ENCODE results near the gene ITPR2. TPM values are rescaled to one million over a fixed set of nuclear protein-coding genes. Genes with fewer than 3 reads are reported as not detected.

ITPR2 gene
- total RNA-seq, 2 experiments from 2014 or later: 25.6 to 44.7 TPM

GRCh38 chr12:26546535-26547314, 286.3 kb downstream of the ITPR2 start:
- intact Hi-C loops (cut with micrococcal nuclease; ENCODE audit: unreplicated experiment): no loop called here
- BruUV-seq (replicated peaks): no TSS peak

GRCh38 chr12:26539131-26539530, 293.9 kb downstream of the ITPR2 start:
- Histone ChIP-seq H3K36me3 (ENCODE audit: insufficient read depth, low read length) (no peaks in the 10 kb centered on the region), H3K9me2 (ENCODE audit: insufficient read depth, low read length) (no peaks in the 10 kb centered on the region), H3K79me2 (ENCODE audit: insufficient read depth, low read depth, low read length) (no peaks in the 10 kb centered on the region), H4K20me1 (ENCODE audit: insufficient read depth, low read length) (no peaks in the 10 kb centered on the region), H3K4me2 (ENCODE audit: low read length) (no peak overlapping the region), H3K4me1 (ENCODE audit: insufficient read depth, low read length, poor library complexity, severe bottlenecking) (no peaks in the 10 kb centered on the region), H3K27ac (ENCODE audit: low read depth, low read length, poor library complexity, severe bottlenecking) (no peak overlapping the region), H3K4me3 (ENCODE audit: low read depth, low read length, poor library complexity, severe bottlenecking) (no peak overlapping the region), H3K9me3 (ENCODE audit: low read length) (no peaks in the 10 kb centered on the region), H2AFZ (ENCODE audit: low read length) (no peak overlapping the region)
- intact Hi-C loops (cut with micrococcal nuclease; ENCODE audit: unreplicated experiment): no loop called here
- DNase-seq (ENCODE audit: low spot score): no peak
- CTCF ChIA-PET (ENCODE audit: unreplicated experiment): no interaction called here
- no TSS peak for BruUV-seq (replicated peaks)
- no peak for TF ChIP-seq CTCF (conservative IDR thresholded peaks at IDR 0.05; ENCODE audit: low read length)
- no peak for TF ChIP-seq EZH2phosphoT487 (IDR thresholded peaks at IDR 0.05; ENCODE audit: borderline replicate concordance, low read depth, low read length)
- POLR2A ChIA-PET: no interaction called here

More at GRCh38 chr12:26546535-26547314, 286.3 kb downstream of the ITPR2 start:
- Histone ChIP-seq H3K9me3 (ENCODE audit: low read length) (no peaks in the 10 kb centered on the region), H4K20me1 (ENCODE audit: insufficient read depth, low read length) (no peaks in the 10 kb centered on the region), H3K4me1 (ENCODE audit: insufficient read depth, low read length, poor library complexity, severe bottlenecking) (no peaks in the 10 kb centered on the region), H3K79me2 (ENCODE audit: insufficient read depth, low read depth, low read length) (no peaks in the 10 kb centered on the region), H3K27ac (ENCODE audit: low read depth, low read length, poor library complexity, severe bottlenecking) (no peak overlapping the region), H3K36me3 (ENCODE audit: insufficient read depth, low read length) (no peaks in the 10 kb centered on the region), H3K9me2 (ENCODE audit: insufficient read depth, low read length) (no peaks in the 10 kb centered on the region), H2AFZ (ENCODE audit: low read length) (no peak overlapping the region), H3K4me3 (ENCODE audit: low read depth, low read length, poor library complexity, severe bottlenecking) (no peak overlapping the region), H3K4me2 (ENCODE audit: low read length) (no peak overlapping the region)
- TF ChIP-seq EZH2phosphoT487 (IDR thresholded peaks at IDR 0.05; ENCODE audit: borderline replicate concordance, low read depth, low read length) (no peak), CTCF (conservative IDR thresholded peaks at IDR 0.05; ENCODE audit: low read length) (no peak)
- ChIA-PET POLR2A (interaction anchor here (1.2 kb wide), 1 partner anchor 9 kb away, joined by 4 read pairs; no protein-coding TSS in a partner anchor), CTCF (ENCODE audit: unreplicated experiment) (no interaction called here)
- DNase-seq (ENCODE audit: low spot score): no peak

- no peaks in the 10 kb centered on the region for H3K9me3 ChIP-seq (ENCODE audit: low read length)
Observed at GRCh38 chr12:26537651-26538050, 295.3 kb downstream of the ITPR2 start.

More at GRCh38 chr12:26537651-26538050, 295.3 kb downstream of the ITPR2 start:
- BruUV-seq (replicated peaks): no TSS peak
- no peaks in the 10 kb centered on the region for H3K36me3 ChIP-seq (ENCODE audit: insufficient read depth, low read length)
- no peak for DNase-seq (ENCODE audit: low spot score)
- H3K27ac ChIP-seq (ENCODE audit: low read depth, low read length, poor library complexity, severe bottlenecking): no peak overlapping the region
- no peak overlapping the region for H2AFZ ChIP-seq (ENCODE audit: low read length)
- no peak overlapping the region for H3K4me2 ChIP-seq (ENCODE audit: low read length)
- TF ChIP-seq CTCF (conservative IDR thresholded peaks at IDR 0.05; ENCODE audit: low read length) (no peak), EZH2phosphoT487 (IDR thresholded peaks at IDR 0.05; ENCODE audit: borderline replicate concordance, low read depth, low read length) (no peak)
- H3K4me3 ChIP-seq (ENCODE audit: low read depth, low read length, poor library complexity, severe bottlenecking): no peak overlapping the region
- H3K79me2 ChIP-seq (ENCODE audit: insufficient read depth, low read depth, low read length): no peaks in the 10 kb centered on the region
- intact Hi-C loops (cut with micrococcal nuclease; ENCODE audit: unreplicated experiment): no loop called here
- ChIA-PET POLR2A (no interaction called here), CTCF (ENCODE audit: unreplicated experiment) (no interaction called here)
- H4K20me1 ChIP-seq (ENCODE audit: insufficient read depth, low read length): no peaks in the 10 kb centered on the region
- H3K9me2 ChIP-seq (ENCODE audit: insufficient read depth, low read length): no peaks in the 10 kb centered on the region
- no peaks in the 10 kb centered on the region for H3K4me1 ChIP-seq (ENCODE audit: insufficient read depth, low read length, poor library complexity, severe bottlenecking)
